HepG2 (cell line): Measurements from ENCODE around the gene PITHD1. TPM values are rescaled to one million over a fixed set of nuclear protein-coding genes. Genes with fewer than 3 reads are reported as not detected.

Source experiments
- CBX5 ChIP-seq: sonication (generic); formaldehyde crosslinking; IDR thresholded peaks from 2 replicates; pipeline ENCODE4 v1.4.0; 2020; ENCODE audit warnings: missing genetic modification reagents, borderline replicate concordance
- CCAR2 ChIP-seq: fragments of 200-400 bp; formaldehyde crosslinking; optimal IDR thresholded peaks from 2 replicates; pipeline ENCODE3; 2018; ENCODE audit warnings: low read depth, mild to moderate bottlenecking, low read length, moderate library complexity
- CEBPB ChIP-seq: IDR thresholded peaks from 2 replicates; pipeline ENCODE4 v1.6.1; 2011; ENCODE audit warnings: low read depth, low read length, improper control_type of control experiment, borderline replicate concordance
- DNMT1 ChIP-seq: sonication (generic); formaldehyde crosslinking; IDR thresholded peaks from 2 replicates; pipeline ENCODE4 v1.5.1; 2020; ENCODE audit warnings: mild to moderate bottlenecking, missing genetic modification reagents
- HNF1B ChIP-seq: sonication (generic); formaldehyde crosslinking; IDR thresholded peaks from 2 replicates; pipeline ENCODE4 v1.5.1; 2020; ENCODE audit warnings: mild to moderate bottlenecking, moderate library complexity, missing genetic modification reagents
- JUNB ChIP-seq: sonication (generic); formaldehyde crosslinking; IDR thresholded peaks from 2 replicates; pipeline ENCODE4 v1.8.0; 2022; ENCODE audit warnings: missing genetic modification reagents, mild to moderate bottlenecking, borderline replicate concordance
- NBN ChIP-seq: fragments of 450-650 bp; conservative IDR thresholded peaks from 2 replicates; pipeline ENCODE4 v1.6.1; 2017
- REPIN1 ChIP-seq: sonication (generic); formaldehyde crosslinking; IDR thresholded peaks from 2 replicates; pipeline ENCODE4 v1.8.0; 2022; ENCODE audit warnings: missing genetic modification reagents, low read depth, mild to moderate bottlenecking, borderline replicate concordance
- SIN3A ChIP-seq: IDR thresholded peaks from 2 replicates; pipeline ENCODE4 v1.6.1; 2011; ENCODE audit warnings: low read depth, mild to moderate bottlenecking, control low read depth, low read length, borderline replicate concordance
- SKIL ChIP-seq: sonication (generic); formaldehyde crosslinking; IDR thresholded peaks from 2 replicates; pipeline ENCODE4 v1.8.0; 2022; ENCODE audit warnings: missing genetic modification reagents, mild to moderate bottlenecking, moderate library complexity, borderline replicate concordance
- SNAI1 ChIP-seq: sonication (generic); formaldehyde crosslinking; IDR thresholded peaks from 2 replicates; pipeline ENCODE4 v1.5.0; 2020; ENCODE audit warnings: mild to moderate bottlenecking, missing genetic modification reagents, borderline replicate concordance
- SRSF1 ChIP-seq: fragments of 200-400 bp; formaldehyde crosslinking; optimal IDR thresholded peaks from 2 replicates; pipeline ENCODE3; 2017; ENCODE audit warnings: mild to moderate bottlenecking, low read depth, low read length, moderate library complexity
- ZC3H13 ChIP-seq: sonication (generic); formaldehyde crosslinking; IDR thresholded peaks from 2 replicates; pipeline ENCODE4 v1.8.1; 2023; ENCODE audit warnings: mild to moderate bottlenecking, missing genetic modification reagents, moderate library complexity
- ZNF180 ChIP-seq: sonication (generic); formaldehyde crosslinking; IDR thresholded peaks from 2 replicates; pipeline ENCODE4 v1.4.0; 2020; ENCODE audit warnings: low read depth, missing genetic modification reagents, borderline replicate concordance
- ZNF20 ChIP-seq: sonication (generic); formaldehyde crosslinking; IDR thresholded peaks from 2 replicates; pipeline ENCODE4 v1.4.0; 2020; ENCODE audit warnings: mild to moderate bottlenecking, moderate library complexity, missing genetic modification reagents
- ZNF274 ChIP-seq: sonication (generic); formaldehyde crosslinking; IDR thresholded peaks from 2 replicates; pipeline ENCODE4 v1.5.1; 2020; ENCODE audit warnings: mild to moderate bottlenecking, missing genetic modification reagents
- ZNF280B ChIP-seq: sonication (generic); formaldehyde crosslinking; IDR thresholded peaks from 2 replicates; pipeline ENCODE4 v1.5.0; 2020; ENCODE audit warnings: missing genetic modification reagents, mild to moderate bottlenecking, borderline replicate concordance
- ZNF530 ChIP-seq: sonication (generic); formaldehyde crosslinking; IDR thresholded peaks from 2 replicates; pipeline ENCODE4 v1.5.0; 2020; ENCODE audit warnings: low read depth, mild to moderate bottlenecking, missing genetic modification reagents
- ZNF557 ChIP-seq: sonication (generic); formaldehyde crosslinking; IDR thresholded peaks from 2 replicates; pipeline ENCODE4 v1.4.0; 2020; ENCODE audit warnings: missing genetic modification reagents
- ZNF598 ChIP-seq: sonication (generic); formaldehyde crosslinking; IDR thresholded peaks from 2 replicates; pipeline ENCODE4 v1.5.1; 2020; ENCODE audit warnings: mild to moderate bottlenecking, missing genetic modification reagents, borderline replicate concordance
- ZNF687 ChIP-seq: sonication (generic); formaldehyde crosslinking; IDR thresholded peaks from 2 replicates; pipeline ENCODE4 v1.5.1; 2020; ENCODE audit warnings: mild to moderate bottlenecking, missing genetic modification reagents, moderate library complexity
- polyA plus RNA-seq, 8 experiments: library from polyadenylated mRNA; depleted of rRNA in 3 of 8; stranded (reverse) in 7 of 8; unstranded in 1 of 8; fragments of >200 nt; fragmentation: Illumina TruSeq in 4 of 8; extraction: Trizol in 4 of 8; gene quantifications; 2 replicates each; pipeline versions ENCODE4 v1.2.1 to v1.2.3, GENCODE V29; 2011 to 2016; ENCODE audit warnings: low read depth in 4 of 8, missing spikeins in 1 of 8, mixed read lengths in 1 of 8; ENCODE audit not compliant: insufficient read depth in 1 of 8
- total RNA-seq, 5 experiments: library from RNA; depleted of rRNA; stranded (reverse); fragments of >200 nt; fragmentation: Illumina TruSeq; extraction: Trizol; gene quantifications; 2 replicates each; pipeline ENCODE4 v1.2.3, GENCODE V29; 2016; ENCODE audit warnings: low read depth in 1 of 5

Gene PITHD1
- total and polyA plus RNA-seq, 2 of the 13 experiments (the other 11 are each of a cell fraction or from before 2014, with no cell fraction given), result 28.0 to 37.3 TPM

GRCh38 chr1:23791516-23792047 is 13.4 kb downstream of the PITHD1 start (continued):
- peak; percentile 38; the same call in 1 of the 2 replicates for TF ChIP-seq ZNF687 (CRISPR knock-in tag)
- no peak for TF ChIP-seq ZNF180 (CRISPR knock-in tag)
- 0 out of 2 replicates have a peak, but pooled peaks have one; percentile 48 for TF ChIP-seq ZNF274 (CRISPR knock-in tag)
- peak; percentile 51; the same call in 1 of the 2 replicates for TF ChIP-seq ZNF20 (CRISPR knock-in tag)
- no peak for TF ChIP-seq HNF1B
- no peak for TF ChIP-seq CEBPB
- TF ChIP-seq ZNF598, result no peak
- TF ChIP-seq NBN, result no peak
- no peak for TF ChIP-seq SKIL (CRISPR knock-in tag)
- no peak for TF ChIP-seq JUNB (CRISPR knock-in tag)
- TF ChIP-seq ZNF557 (CRISPR knock-in tag), result no peak
- TF ChIP-seq ZNF280B (CRISPR knock-in tag), result no peak
- TF ChIP-seq ZC3H13 (CRISPR knock-in tag), result no peak
- no peak for TF ChIP-seq CCAR2
- TF ChIP-seq CBX5 (CRISPR knock-in tag), result 0 out of 2 replicates have a peak, but pooled peaks have one; percentile 21
- TF ChIP-seq SRSF1, result no peak
- TF ChIP-seq REPIN1 (CRISPR knock-in tag), result no peak
- no peak for TF ChIP-seq SIN3A
- 0 out of 2 replicates have a peak, but pooled peaks have one; percentile 33 for TF ChIP-seq DNMT1 (CRISPR knock-in tag)
- no peak for TF ChIP-seq ZNF530 (CRISPR knock-in tag)
- TF ChIP-seq SNAI1 (CRISPR knock-in tag), result no peak
